ENCODE data around the gene NKX1-1.

- TF ChIP-seq POLR2A (IDR thresholded peaks at IDR 0.05): no peak
- TF ChIP-seq CTCF (IDR thresholded peaks at IDR 0.05): no peak
These were observed 52.8 kb downstream of the NKX1-1 start for GRCh38 chr4:1353186-1354055.
